ENCODE data around the gene GDF10.

Gene GDF10

DNA sequence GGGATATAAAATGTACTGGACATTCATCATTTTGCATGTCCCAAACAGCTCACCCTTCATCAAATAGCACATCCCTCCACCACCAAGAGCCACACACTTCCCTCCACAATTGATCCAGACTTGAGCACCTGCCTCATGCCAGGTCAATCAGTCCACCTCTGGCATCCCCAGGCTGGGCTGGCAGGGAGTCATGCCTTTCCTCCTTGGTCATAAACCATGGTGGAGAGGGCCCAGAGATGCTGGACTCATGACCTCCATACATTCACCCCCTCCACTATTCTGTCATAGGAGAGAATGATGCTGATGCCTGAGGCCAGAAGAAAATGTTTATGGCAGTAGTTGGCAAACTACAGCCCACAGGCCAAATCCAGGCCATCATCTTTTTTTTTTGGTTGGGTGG is 16.1 kb upstream of the GDF10 start:
- no peak overlapping the region for H3K27ac ChIP-seq (ENCODE audit: low read depth, low read length)
- H2AFZ ChIP-seq (ENCODE audit: low read length, unreplicated experiment), result no peak overlapping the region
- no peaks in the 10 kb centered on the region for H3K36me3 ChIP-seq (ENCODE audit: insufficient read depth, low read length)
- peaks cover 38% of the 10 kb centered on the region for H3K27me3 ChIP-seq (ENCODE audit: insufficient read depth, low read length)
- no peaks in the 10 kb centered on the region for H3K4me1 ChIP-seq (ENCODE audit: control insufficient read depth, insufficient read depth, low read length, unreplicated experiment)
- H3K79me2 ChIP-seq (ENCODE audit: control insufficient read depth, insufficient read depth, low read length, unreplicated experiment), result no peaks in the 10 kb centered on the region
- no peak overlapping the region for H3K4me3 ChIP-seq (ENCODE audit: low read depth, low read length)

DNA sequence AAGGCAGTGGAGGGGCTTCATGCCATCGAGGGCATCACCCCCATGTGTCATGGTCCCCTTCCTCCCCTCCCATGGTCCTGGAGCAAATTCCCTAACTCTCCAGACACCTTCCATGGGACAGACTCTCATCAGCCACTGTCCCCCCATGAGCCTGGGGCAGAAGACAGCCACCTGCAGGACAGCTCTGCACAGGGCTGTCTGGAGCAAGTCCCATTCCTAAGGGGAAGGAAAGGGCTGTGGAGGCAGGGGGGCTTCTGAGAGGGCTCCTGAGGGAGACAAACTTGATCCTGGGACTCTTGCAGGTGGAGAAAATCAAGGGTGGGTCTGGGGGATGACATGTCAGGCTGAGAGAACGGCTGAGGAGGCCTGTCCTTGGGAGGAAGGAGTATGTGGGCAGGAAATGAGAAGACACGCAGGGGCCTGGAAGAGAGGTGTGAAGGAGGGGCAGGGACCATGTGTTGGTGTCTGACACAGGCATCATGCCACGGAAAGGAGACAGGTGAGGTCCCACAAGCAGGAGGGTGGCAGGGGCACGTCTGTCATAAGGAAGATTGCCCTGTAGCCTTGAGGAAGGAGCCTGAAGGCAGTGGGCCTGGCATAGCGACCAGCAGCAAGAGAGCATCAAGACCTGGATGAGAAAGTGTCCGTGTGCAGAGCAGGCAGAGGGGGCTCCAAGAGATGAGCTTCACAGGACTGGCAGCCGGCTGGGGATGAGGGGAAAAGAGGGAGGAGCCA is 14.4 kb upstream of the GDF10 start:
- H3K27me3 ChIP-seq (ENCODE audit: insufficient read depth, low read length), result peaks cover 41% of the 10 kb centered on the region
- H2AFZ ChIP-seq (ENCODE audit: low read length, unreplicated experiment), result no peak overlapping the region
- no peaks in the 10 kb centered on the region for H3K4me1 ChIP-seq (ENCODE audit: control insufficient read depth, insufficient read depth, low read length, unreplicated experiment)
- no peak overlapping the region for H3K4me3 ChIP-seq (ENCODE audit: low read depth, low read length)
- H3K36me3 ChIP-seq (ENCODE audit: insufficient read depth, low read length), result no peaks in the 10 kb centered on the region
- no peak overlapping the region for H3K27ac ChIP-seq (ENCODE audit: low read depth, low read length)
- no peaks in the 10 kb centered on the region for H3K79me2 ChIP-seq (ENCODE audit: control insufficient read depth, insufficient read depth, low read length, unreplicated experiment)

DNA sequence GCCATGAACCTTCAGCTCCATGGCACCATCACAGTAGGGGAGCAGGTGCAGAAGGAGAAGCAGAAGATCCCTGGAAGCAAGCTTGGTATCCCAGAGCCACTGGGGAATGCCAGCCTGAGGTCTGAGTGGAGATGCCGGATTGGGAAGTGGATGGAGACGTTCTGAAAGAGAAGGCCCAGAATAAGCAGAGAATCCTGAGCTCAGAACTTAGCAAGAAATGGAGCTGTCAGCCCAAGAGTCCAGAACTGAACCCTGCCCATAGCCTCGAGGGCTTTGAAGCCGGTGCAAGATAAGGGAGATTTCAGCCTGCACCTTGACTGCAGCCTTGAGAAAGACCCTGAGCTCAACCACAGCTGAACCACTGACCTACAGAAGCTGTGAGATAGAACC is 13.9 kb upstream of the GDF10 start:
- Histone ChIP-seq H3K27ac (ENCODE audit: low read depth, low read length) (no peak overlapping the region), H3K79me2 (ENCODE audit: control insufficient read depth, insufficient read depth, low read length, unreplicated experiment) (no peaks in the 10 kb centered on the region), H2AFZ (ENCODE audit: low read length, unreplicated experiment) (no peak overlapping the region), H3K36me3 (ENCODE audit: insufficient read depth, low read length) (no peaks in the 10 kb centered on the region), H3K4me1 (ENCODE audit: control insufficient read depth, insufficient read depth, low read length, unreplicated experiment) (no peaks in the 10 kb centered on the region), H3K4me3 (ENCODE audit: low read depth, low read length) (no peak overlapping the region), H3K27me3 (ENCODE audit: insufficient read depth, low read length) (peaks cover 43% of the 10 kb centered on the region)

DNA sequence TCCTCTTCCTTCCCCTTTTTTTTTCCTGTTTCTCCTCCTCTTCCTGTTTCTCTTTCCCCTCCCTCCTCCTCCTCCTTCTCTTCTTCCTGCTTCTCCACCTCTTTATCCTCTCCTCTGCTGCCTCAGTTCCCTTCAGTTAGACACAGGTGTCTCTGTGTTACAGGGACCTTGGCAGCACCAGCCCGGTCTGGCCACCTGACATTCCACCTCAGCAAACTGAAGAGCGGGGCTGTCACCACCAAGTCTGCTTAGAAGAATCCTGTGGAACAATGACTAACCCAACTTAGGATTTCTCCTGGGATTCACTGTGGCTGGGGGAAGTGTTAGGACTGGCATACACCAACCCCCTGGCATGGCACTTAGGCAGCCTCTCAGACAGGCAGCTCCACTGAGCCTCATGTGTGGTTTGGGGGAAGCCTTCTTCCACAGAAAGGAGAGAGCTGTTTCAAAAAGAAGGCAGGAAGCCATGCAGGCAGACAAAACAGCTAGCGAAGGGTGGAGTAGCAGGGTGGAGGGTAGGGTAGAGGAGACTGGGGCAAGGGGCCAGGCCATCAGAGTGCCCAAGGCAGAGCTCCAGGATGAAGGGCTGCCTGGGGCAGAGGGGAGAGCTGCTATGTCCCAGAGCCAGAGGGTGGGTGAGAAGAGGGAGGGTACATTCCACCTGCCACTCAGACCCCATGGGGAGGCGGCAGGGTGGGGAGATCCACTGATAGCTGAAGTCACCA is 13.2 kb upstream of the GDF10 start:
- Histone ChIP-seq H3K4me1 (ENCODE audit: control insufficient read depth, insufficient read depth, low read length, unreplicated experiment) (no peaks in the 10 kb centered on the region), H3K36me3 (ENCODE audit: insufficient read depth, low read length) (no peaks in the 10 kb centered on the region), H3K27ac (ENCODE audit: low read depth, low read length) (no peak overlapping the region), H3K27me3 (ENCODE audit: insufficient read depth, low read length) (peaks cover 42% of the 10 kb centered on the region), H3K4me3 (ENCODE audit: low read depth, low read length) (no peak overlapping the region), H2AFZ (ENCODE audit: low read length, unreplicated experiment) (no peak overlapping the region), H3K79me2 (ENCODE audit: control insufficient read depth, insufficient read depth, low read length, unreplicated experiment) (no peaks in the 10 kb centered on the region)

DNA sequence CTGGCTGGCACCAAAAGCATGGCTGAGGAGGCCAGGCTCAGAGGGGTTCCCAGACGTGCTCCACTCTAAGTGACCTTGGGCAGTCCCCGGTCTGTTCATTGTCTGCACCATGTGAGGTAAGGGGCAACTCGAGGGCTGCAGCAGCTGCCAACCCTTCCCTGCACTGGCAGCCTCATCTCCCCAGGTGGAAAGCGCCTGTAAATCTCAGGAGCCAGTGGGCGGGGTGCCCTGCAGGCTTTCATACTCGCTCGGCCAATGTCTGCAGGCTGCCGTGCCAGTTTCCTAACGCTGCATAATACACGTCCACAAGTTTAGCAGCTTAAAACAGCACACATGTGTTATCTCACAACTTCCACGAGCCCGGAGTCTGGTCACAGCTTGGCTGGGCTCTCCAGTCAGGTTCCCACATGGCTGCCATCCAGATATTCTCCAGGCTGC is 12.6 kb upstream of the GDF10 start:
- peaks cover 42% of the 10 kb centered on the region for H3K27me3 ChIP-seq (ENCODE audit: insufficient read depth, low read length)
- H3K36me3 ChIP-seq (ENCODE audit: insufficient read depth, low read length), result no peaks in the 10 kb centered on the region
- no peaks in the 10 kb centered on the region for H3K79me2 ChIP-seq (ENCODE audit: control insufficient read depth, insufficient read depth, low read length, unreplicated experiment)
- no peaks in the 10 kb centered on the region for H3K4me1 ChIP-seq (ENCODE audit: control insufficient read depth, insufficient read depth, low read length, unreplicated experiment)
- H3K4me3 ChIP-seq (ENCODE audit: low read depth, low read length), result no peak overlapping the region
- no peak overlapping the region for H3K27ac ChIP-seq (ENCODE audit: low read depth, low read length)
- no peak overlapping the region for H2AFZ ChIP-seq (ENCODE audit: low read length, unreplicated experiment)

DNA sequence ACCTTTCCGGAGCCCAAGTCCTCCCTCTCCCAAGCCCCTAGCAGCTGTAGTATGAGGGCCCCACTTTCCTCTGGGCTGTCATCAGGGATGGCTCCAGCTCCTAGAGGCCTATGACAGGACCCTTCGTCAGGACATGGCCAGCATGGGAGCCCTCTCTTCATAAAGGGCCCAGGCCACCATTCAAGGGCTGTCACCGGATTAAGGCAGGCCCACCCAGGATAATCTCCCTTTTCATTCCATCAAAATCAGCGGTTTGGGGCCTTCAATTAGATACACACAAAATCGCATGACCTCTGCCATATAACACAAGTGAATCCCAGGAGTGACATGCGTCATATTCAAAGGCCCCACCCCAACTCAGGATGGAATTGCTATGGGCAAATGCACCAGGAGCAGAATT is 12.2 kb upstream of the GDF10 start:
- H3K27ac ChIP-seq (ENCODE audit: low read depth, low read length), result no peak overlapping the region
- no peaks in the 10 kb centered on the region for H3K36me3 ChIP-seq (ENCODE audit: insufficient read depth, low read length)
- peaks cover 46% of the 10 kb centered on the region for H3K27me3 ChIP-seq (ENCODE audit: insufficient read depth, low read length)
- no peak overlapping the region for H2AFZ ChIP-seq (ENCODE audit: low read length, unreplicated experiment)
- H3K79me2 ChIP-seq (ENCODE audit: control insufficient read depth, insufficient read depth, low read length, unreplicated experiment), result no peaks in the 10 kb centered on the region
- no peaks in the 10 kb centered on the region for H3K4me1 ChIP-seq (ENCODE audit: control insufficient read depth, insufficient read depth, low read length, unreplicated experiment)
- no peak overlapping the region for H3K4me3 ChIP-seq (ENCODE audit: low read depth, low read length)

DNA sequence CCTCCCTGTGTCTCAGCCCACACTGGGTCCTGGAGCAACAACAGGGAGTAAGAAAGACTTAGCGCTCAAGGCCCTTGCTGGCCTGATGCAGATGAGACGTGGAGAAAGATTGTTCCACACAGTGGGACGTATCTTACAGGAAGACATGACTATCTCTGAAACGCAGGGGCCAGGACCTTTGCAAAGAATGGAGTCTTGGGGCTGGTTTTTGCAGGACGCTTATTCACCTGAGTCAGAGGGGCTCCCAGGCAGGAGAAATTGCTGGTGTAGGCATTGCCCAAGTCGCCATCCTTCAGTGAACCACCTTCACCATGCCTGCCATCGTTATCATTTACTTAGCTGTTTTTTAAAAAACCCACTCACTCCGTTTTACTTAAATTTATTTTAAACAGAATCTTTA is 11.8 kb upstream of the GDF10 start:
- H3K27ac ChIP-seq (ENCODE audit: low read depth, low read length), result no peak overlapping the region
- H3K36me3 ChIP-seq (ENCODE audit: insufficient read depth, low read length), result no peaks in the 10 kb centered on the region
- no peak overlapping the region for H2AFZ ChIP-seq (ENCODE audit: low read length, unreplicated experiment)
- no peak overlapping the region for H3K4me3 ChIP-seq (ENCODE audit: low read depth, low read length)
- peaks cover 47% of the 10 kb centered on the region for H3K27me3 ChIP-seq (ENCODE audit: insufficient read depth, low read length)
- H3K4me1 ChIP-seq (ENCODE audit: control insufficient read depth, insufficient read depth, low read length, unreplicated experiment), result no peaks in the 10 kb centered on the region
- H3K79me2 ChIP-seq (ENCODE audit: control insufficient read depth, insufficient read depth, low read length, unreplicated experiment), result no peaks in the 10 kb centered on the region

DNA sequence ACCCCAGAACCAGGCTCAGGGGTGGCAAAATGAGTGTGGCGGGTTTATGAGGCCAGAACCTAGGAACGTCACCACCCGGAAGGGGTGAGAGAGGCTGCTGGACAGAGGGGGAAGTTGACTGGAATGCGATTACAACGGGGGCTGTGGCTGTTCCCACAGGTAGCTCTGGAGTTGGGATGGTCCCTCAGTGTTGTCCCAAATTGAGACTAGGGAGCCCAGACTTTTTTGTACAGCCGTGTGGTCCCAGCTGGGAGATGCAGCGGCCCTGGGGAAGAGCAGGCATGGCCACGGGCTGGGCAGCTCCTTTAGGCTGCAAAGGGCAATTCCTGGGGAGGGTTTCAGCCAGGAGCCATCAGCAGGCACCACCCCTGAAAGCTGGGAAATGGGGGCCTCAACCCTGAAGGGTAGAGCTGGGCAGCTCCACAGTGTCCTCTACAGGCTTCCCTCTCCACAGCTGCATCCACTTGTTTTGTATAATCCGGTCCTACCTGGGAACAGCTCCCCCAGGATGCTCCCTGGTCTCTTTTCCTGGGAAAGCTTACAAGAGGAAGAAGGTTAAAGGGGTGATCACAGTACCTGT is 11.0 kb upstream of the GDF10 start:
- H3K36me3 ChIP-seq (ENCODE audit: insufficient read depth, low read length), result no peaks in the 10 kb centered on the region
- no peak overlapping the region for H3K27ac ChIP-seq (ENCODE audit: low read depth, low read length)
- no peaks in the 10 kb centered on the region for H3K4me1 ChIP-seq (ENCODE audit: control insufficient read depth, insufficient read depth, low read length, unreplicated experiment)
- H3K79me2 ChIP-seq (ENCODE audit: control insufficient read depth, insufficient read depth, low read length, unreplicated experiment), result no peaks in the 10 kb centered on the region
- H3K4me3 ChIP-seq (ENCODE audit: low read depth, low read length), result no peak overlapping the region
- H2AFZ ChIP-seq (ENCODE audit: low read length, unreplicated experiment), result no peak overlapping the region
- H3K27me3 ChIP-seq (ENCODE audit: insufficient read depth, low read length), result peaks cover 49% of the 10 kb centered on the region

DNA sequence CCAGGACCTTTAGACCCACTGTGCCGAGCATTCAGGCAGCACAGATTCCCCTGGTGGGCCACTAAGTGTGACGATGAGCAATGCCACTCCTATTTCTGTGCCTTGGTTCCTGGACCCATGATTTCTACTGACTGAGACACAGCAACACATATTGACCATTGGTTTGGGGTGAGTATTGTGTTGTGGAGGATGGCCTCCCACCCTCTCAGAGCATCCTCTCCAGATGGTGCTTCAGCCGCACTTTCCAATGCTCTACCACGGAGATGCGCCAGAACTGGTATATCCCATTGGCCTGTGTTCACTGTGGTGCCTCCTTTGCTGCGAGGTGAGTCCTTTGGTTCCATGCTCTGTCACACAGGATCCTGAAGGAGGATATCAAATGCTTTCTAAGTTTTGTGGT is 10.1 kb upstream of the GDF10 start:
- Histone ChIP-seq H3K27me3 (ENCODE audit: insufficient read depth, low read length) (peaks cover 54% of the 10 kb centered on the region), H3K4me1 (ENCODE audit: control insufficient read depth, insufficient read depth, low read length, unreplicated experiment) (no peaks in the 10 kb centered on the region), H3K4me3 (ENCODE audit: low read depth, low read length) (no peak overlapping the region), H3K27ac (ENCODE audit: low read depth, low read length) (no peak overlapping the region), H3K79me2 (ENCODE audit: control insufficient read depth, insufficient read depth, low read length, unreplicated experiment) (no peaks in the 10 kb centered on the region), H3K36me3 (ENCODE audit: insufficient read depth, low read length) (no peaks in the 10 kb centered on the region), H2AFZ (ENCODE audit: low read length, unreplicated experiment) (no peak overlapping the region)

DNA sequence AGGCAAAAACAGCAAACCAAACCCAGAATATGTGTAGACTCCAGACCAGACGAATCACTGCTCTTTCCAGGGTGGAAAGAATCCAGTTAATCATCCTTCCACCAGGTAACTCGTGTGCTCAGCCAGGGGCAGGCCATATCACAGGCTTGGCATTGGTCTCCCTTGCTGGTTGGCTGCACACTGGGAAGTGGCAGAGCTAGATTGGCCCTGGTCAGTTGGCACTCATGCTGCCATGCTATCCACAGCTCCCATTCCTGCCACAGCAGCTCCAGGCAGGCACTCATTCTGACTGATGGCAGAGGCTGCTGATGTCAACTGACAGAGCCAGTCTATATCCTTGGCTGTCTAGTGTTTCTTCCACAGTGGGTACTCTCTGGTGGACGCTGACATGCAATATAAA is 9.7 kb upstream of the GDF10 start:
- Histone ChIP-seq H3K27me3 (ENCODE audit: insufficient read depth, low read length) (peaks cover 59% of the 10 kb centered on the region), H2AFZ (ENCODE audit: low read length, unreplicated experiment) (no peak overlapping the region), H3K4me3 (ENCODE audit: low read depth, low read length) (no peak overlapping the region), H3K36me3 (ENCODE audit: insufficient read depth, low read length) (no peaks in the 10 kb centered on the region), H3K79me2 (ENCODE audit: control insufficient read depth, insufficient read depth, low read length, unreplicated experiment) (no peaks in the 10 kb centered on the region), H3K4me1 (ENCODE audit: control insufficient read depth, insufficient read depth, low read length, unreplicated experiment) (no peaks in the 10 kb centered on the region), H3K27ac (ENCODE audit: low read depth, low read length) (no peak overlapping the region)

DNA sequence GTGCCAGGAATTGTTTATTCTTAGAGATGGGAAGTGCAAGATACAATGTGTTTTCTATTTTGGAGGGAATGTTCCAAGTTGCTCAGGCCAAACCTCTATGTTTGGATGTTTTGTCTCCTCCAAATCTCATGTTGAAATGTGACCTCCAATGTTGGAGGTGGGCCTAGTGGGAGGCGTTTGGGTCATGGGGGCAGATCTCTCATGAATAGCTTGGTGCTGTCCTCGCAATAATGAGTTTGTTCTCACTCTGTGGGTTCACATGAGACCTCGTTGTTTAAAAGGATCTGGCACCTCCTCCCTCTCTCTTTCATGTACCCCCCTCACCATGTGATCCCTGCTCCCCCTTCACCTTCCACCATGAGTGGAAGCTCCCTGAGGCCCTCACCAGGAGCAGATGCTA is 8.3 kb upstream of the GDF10 start:
- Histone ChIP-seq H3K27me3 (ENCODE audit: insufficient read depth, low read length) (peaks cover 60% of the 10 kb centered on the region), H3K4me1 (ENCODE audit: control insufficient read depth, insufficient read depth, low read length, unreplicated experiment) (no peaks in the 10 kb centered on the region), H3K4me3 (ENCODE audit: low read depth, low read length) (no peak overlapping the region), H3K36me3 (ENCODE audit: insufficient read depth, low read length) (no peaks in the 10 kb centered on the region), H3K27ac (ENCODE audit: low read depth, low read length) (no peak overlapping the region), H3K79me2 (ENCODE audit: control insufficient read depth, insufficient read depth, low read length, unreplicated experiment) (no peaks in the 10 kb centered on the region), H2AFZ (ENCODE audit: low read length, unreplicated experiment) (no peak overlapping the region)

All from ACC112 (cell line).